ENCODE data around the gene KCNH5. TPM values are rescaled to one million over a fixed set of nuclear protein-coding genes. Genes with fewer than 3 reads are reported as not detected.

The KCNH5 gene
- total RNA-seq, 2 donors from 2014 or later: not detected

- H3K27me3 ChIP-seq (replicated peaks; ENCODE audit: insufficient read depth): no peaks in the 10 kb centered on the region
- TF ChIP-seq CTCF (IDR thresholded peaks at IDR 0.05): no peak
- H3K36me3 ChIP-seq: no peaks in the 10 kb centered on the region
- H3K27ac ChIP-seq: no peak overlapping the region
- H3K4me1 ChIP-seq (ENCODE audit: control insufficient read depth in 1 of 2, low read depth in 2 of 2): no peaks in the 10 kb centered on the region
- ATAC-seq (ENCODE audit: insufficient number of reproducible peaks, low FRiP score, low read depth): no peak
- H3K4me3 ChIP-seq: no peak overlapping the region
- no peaks in the 10 kb centered on the region for H3K9me3 ChIP-seq
- no peak for DNase-seq (ENCODE audit: low spot score)
Measured at GRCh38 chr14:62673014-62673755, 372.1 kb downstream of the KCNH5 start.

DNA sequence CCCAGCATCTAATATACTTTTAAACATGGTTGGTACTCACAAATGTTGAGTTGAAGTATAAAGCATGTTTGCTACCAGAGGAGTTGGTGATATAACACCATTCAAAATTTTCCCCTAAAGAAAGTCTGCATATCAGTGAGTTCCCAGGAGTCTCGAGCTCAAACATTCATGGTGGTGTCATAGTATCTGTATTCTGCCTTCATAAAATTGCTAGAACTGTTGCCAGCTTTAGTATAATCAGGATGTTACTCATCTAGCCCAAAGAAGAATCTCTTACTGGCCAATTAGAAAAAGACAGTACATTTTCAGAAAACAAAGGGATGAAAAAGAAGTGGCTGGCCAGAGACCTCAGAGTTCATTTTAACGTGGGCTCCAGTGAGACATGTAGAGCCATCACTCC lies 374.7 kb downstream of the KCNH5 start:
- H3K27ac ChIP-seq: no peak overlapping the region
- H3K36me3 ChIP-seq: no peaks in the 10 kb centered on the region
- TF ChIP-seq CTCF (IDR thresholded peaks at IDR 0.05): no peak
- DNase-seq (ENCODE audit: low spot score) (no peak), ATAC-seq (ENCODE audit: insufficient number of reproducible peaks, low FRiP score, low read depth) (no peak)
- H3K4me3 ChIP-seq: no peak overlapping the region
- no peaks in the 10 kb centered on the region for H3K9me3 ChIP-seq
- H3K4me1 ChIP-seq (ENCODE audit: control insufficient read depth in 1 of 2, low read depth in 2 of 2): no peaks in the 10 kb centered on the region
- no peaks in the 10 kb centered on the region for H3K27me3 ChIP-seq (replicated peaks; ENCODE audit: insufficient read depth)

- H3K9me3 ChIP-seq: no peaks in the 10 kb centered on the region
- ATAC-seq (ENCODE audit: insufficient number of reproducible peaks, low FRiP score, low read depth): no peak
Measured at GRCh38 chr14:62667421-62667914, 377.8 kb downstream of the KCNH5 start.

DNA sequence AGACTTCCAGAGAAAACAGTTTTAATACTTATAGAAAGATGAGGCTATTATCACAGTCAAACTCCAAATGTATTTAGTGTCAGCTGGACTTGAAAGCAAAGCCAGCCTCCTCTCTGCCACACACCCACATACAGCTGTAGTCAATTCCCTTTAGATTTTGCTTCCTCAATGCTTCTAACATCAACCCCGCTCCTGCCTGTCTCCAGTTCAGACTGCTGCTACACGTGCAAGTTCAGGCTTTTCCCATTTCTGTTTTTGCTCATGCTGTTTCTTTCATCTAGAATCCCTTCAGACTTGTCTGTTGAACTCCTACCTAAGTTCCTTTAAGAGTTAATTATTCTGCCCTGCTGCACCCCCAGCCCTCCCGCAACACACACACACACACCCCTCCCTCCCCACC lies 380.0 kb downstream of the KCNH5 start:
- TF ChIP-seq CTCF (IDR thresholded peaks at IDR 0.05): no peak
- DNase-seq (ENCODE audit: low spot score) (no peak), ATAC-seq (ENCODE audit: insufficient number of reproducible peaks, low FRiP score, low read depth) (no peak)
- H3K9me3 ChIP-seq: no peaks in the 10 kb centered on the region
- H3K4me3 ChIP-seq: no peak overlapping the region
- H3K36me3 ChIP-seq: no peaks in the 10 kb centered on the region
- no peaks in the 10 kb centered on the region for H3K27me3 ChIP-seq (replicated peaks; ENCODE audit: insufficient read depth)
- H3K4me1 ChIP-seq (ENCODE audit: control insufficient read depth in 1 of 2, low read depth in 2 of 2): no peaks in the 10 kb centered on the region
- H3K27ac ChIP-seq: no peak overlapping the region

More at GRCh38 chr14:62667421-62667914, 377.8 kb downstream of the KCNH5 start:
- H3K36me3 ChIP-seq: no peaks in the 10 kb centered on the region
- no peak for TF ChIP-seq CTCF (IDR thresholded peaks at IDR 0.05)
- H3K27me3 ChIP-seq (replicated peaks; ENCODE audit: insufficient read depth): no peaks in the 10 kb centered on the region
- no peaks in the 10 kb centered on the region for H3K4me1 ChIP-seq (ENCODE audit: control insufficient read depth in 1 of 2, low read depth in 2 of 2)
- no peak overlapping the region for H3K27ac ChIP-seq
- no peak overlapping the region for H3K4me3 ChIP-seq
- DNase-seq (ENCODE audit: low spot score): no peak

- no peak for DNase-seq (ENCODE audit: low spot score)
- TF ChIP-seq CTCF (IDR thresholded peaks at IDR 0.05): no peak
Measured at GRCh38 chr14:62663456-62663821, 381.8 kb downstream of the KCNH5 start.

More at GRCh38 chr14:62663456-62663821, 381.8 kb downstream of the KCNH5 start:
- no peaks in the 10 kb centered on the region for H3K4me1 ChIP-seq (ENCODE audit: control insufficient read depth in 1 of 2, low read depth in 2 of 2)
- no peaks in the 10 kb centered on the region for H3K27me3 ChIP-seq (replicated peaks; ENCODE audit: insufficient read depth)
- no peak overlapping the region for H3K4me3 ChIP-seq
- ATAC-seq (ENCODE audit: insufficient number of reproducible peaks, low FRiP score, low read depth): no peak
- no peak overlapping the region for H3K27ac ChIP-seq
- H3K9me3 ChIP-seq: no peaks in the 10 kb centered on the region
- no peaks in the 10 kb centered on the region for H3K36me3 ChIP-seq

All from thoracic aorta (tissue), 2 donors.